GM19193 (cell line): ENCODE results near the gene ATRNL1.

Source experiments
- POLR2A ChIP-seq: IDR thresholded peaks from 4 replicates; pipeline ENCODE4 v1.6.1; 2011; ENCODE audit not compliant: insufficient read depth, insufficient read length; ENCODE audit errors: extremely low read depth

The ATRNL1 gene

GRCh38 chr10:115604627-115605026 is 511.5 kb downstream of the ATRNL1 start:
- no peak for TF ChIP-seq POLR2A

- no peak for TF ChIP-seq POLR2A
Measured at GRCh38 chr10:115606086-115606485, 512.9 kb downstream of the ATRNL1 start.

GRCh38 chr10:115606741-115607140 is 513.6 kb downstream of the ATRNL1 start:
- TF ChIP-seq POLR2A: no peak

GRCh38 chr10:115624448-115624847 is 531.3 kb downstream of the ATRNL1 start:
- no peak for TF ChIP-seq POLR2A

- TF ChIP-seq POLR2A: no peak
Measured at GRCh38 chr10:115628616-115629015, 535.5 kb downstream of the ATRNL1 start.

- no peak for TF ChIP-seq POLR2A
Measured at GRCh38 chr10:115638246-115638645, 545.1 kb downstream of the ATRNL1 start.

- TF ChIP-seq POLR2A: no peak
Measured at GRCh38 chr10:115649217-115649616, 556.1 kb downstream of the ATRNL1 start.

GRCh38 chr10:115653473-115653872 is 560.3 kb downstream of the ATRNL1 start:
- no peak for TF ChIP-seq POLR2A

GRCh38 chr10:115654961-115655360 is 561.8 kb downstream of the ATRNL1 start:
- TF ChIP-seq POLR2A: no peak

- no peak for TF ChIP-seq POLR2A
Measured at GRCh38 chr10:115657161-115657860, 564.1 kb downstream of the ATRNL1 start.

GRCh38 chr10:115659616-115660015 is 566.5 kb downstream of the ATRNL1 start:
- TF ChIP-seq POLR2A: no peak

- TF ChIP-seq POLR2A: no peak
Measured at GRCh38 chr10:115660391-115660790, 567.2 kb downstream of the ATRNL1 start.

- no peak for TF ChIP-seq POLR2A
Measured at GRCh38 chr10:115662422-115662821, 569.3 kb downstream of the ATRNL1 start.

- no peak for TF ChIP-seq POLR2A
Measured at GRCh38 chr10:115665549-115665948, 572.4 kb downstream of the ATRNL1 start.

GRCh38 chr10:115674496-115674895 is 581.3 kb downstream of the ATRNL1 start:
- TF ChIP-seq POLR2A: no peak

GRCh38 chr10:115696747-115697146 is 603.6 kb downstream of the ATRNL1 start:
- no peak for TF ChIP-seq POLR2A

- no peak for TF ChIP-seq POLR2A
Measured at GRCh38 chr10:115706026-115706425, 612.9 kb downstream of the ATRNL1 start.

- TF ChIP-seq POLR2A: no peak
Measured at GRCh38 chr10:115706488-115707076, 613.4 kb downstream of the ATRNL1 start.

GRCh38 chr10:115710136-115710535 is 617.0 kb downstream of the ATRNL1 start:
- TF ChIP-seq POLR2A: no peak
